HG03575 (cell line): Measurements from ENCODE around the gene CMTM5.
"Not testable (repeated sequence)": the region's sequence is repeated elsewhere in the genome, so short reads cannot be mapped to it uniquely, and the experiment has no call there.

Source experiments
- ATAC-seq: cut with Tn5 transposase; IDR thresholded peaks from one replicate; pipeline ENCODE4 v1.9.1; 2021; ENCODE audit not compliant: unreplicated experiment, insufficient number of reproducible peaks, low FRiP score; ENCODE audit errors: extremely low read depth

CMTM5 gene

DNA sequence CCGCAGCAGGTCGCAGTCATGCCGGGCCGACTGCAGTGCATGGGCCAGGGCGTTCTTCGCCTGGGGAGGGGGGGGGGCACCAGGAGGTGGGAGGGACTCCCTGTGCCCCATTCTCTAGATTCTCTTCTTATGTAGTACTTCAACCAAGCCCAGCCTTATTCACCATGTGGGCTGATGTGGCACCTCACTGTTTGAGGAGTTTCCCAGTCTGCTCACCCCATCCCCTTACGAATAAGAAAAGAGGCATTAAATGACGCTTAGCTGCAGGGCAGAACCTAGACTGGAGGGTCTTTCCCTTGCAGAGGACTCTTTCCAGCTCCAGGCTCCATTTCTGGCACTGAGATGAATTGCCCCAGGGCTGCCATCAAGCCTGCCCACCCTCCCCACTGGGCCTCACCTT, 12.2 kb downstream of the CMTM5 start:
- no peak for ATAC-seq

- ATAC-seq: no peak
Observed at GRCh38 chr14:23389396-23389795, 12.6 kb downstream of the CMTM5 start.

DNA sequence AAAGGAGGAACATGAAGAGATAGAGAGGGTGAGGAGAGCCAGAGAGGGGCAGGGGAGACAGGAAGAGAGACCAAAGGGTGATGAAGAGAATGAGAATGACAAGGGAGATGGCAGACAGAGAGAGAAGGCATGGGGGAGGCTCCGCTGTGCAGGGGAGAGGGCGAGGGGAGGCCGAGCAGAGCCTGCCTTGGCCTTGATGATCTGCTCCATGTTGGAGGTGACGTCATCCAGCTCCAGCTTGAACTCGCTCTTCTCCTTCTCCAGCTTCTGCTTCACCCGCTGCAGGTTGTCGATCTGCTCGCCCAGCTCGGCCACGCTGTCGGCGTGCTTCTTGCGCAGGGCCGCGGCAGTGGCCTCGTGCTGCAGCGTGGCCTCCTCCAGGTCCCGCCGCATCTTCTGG, 13.0 kb downstream of the CMTM5 start:
- not testable (repeated sequence) for ATAC-seq

- no peak for ATAC-seq
Observed at GRCh38 chr14:23392613-23393012, 15.8 kb downstream of the CMTM5 start.

DNA sequence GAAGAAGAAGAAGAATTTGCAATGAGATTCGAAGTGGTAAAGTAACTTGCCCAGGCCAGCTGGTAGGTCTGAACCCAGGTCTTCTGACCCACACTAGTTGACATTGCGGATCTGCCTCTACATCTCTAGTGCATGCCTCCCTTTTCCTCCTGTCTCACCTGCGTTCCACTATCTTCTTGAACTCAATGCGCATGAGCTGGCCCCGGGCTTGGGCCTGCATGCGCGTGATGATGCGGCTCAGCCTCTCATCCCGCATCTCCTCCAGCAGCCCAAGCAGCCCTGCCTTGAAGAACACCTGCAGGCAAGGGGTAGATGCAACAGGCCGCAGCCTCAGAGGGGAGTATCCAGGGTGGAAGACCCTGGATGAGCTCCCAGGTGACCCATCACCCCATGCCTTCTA, 19.3 kb downstream of the CMTM5 start:
- ATAC-seq: no peak

- ATAC-seq: no peak
Observed at GRCh38 chr14:23396781-23397407, 20.0 kb downstream of the CMTM5 start.

DNA sequence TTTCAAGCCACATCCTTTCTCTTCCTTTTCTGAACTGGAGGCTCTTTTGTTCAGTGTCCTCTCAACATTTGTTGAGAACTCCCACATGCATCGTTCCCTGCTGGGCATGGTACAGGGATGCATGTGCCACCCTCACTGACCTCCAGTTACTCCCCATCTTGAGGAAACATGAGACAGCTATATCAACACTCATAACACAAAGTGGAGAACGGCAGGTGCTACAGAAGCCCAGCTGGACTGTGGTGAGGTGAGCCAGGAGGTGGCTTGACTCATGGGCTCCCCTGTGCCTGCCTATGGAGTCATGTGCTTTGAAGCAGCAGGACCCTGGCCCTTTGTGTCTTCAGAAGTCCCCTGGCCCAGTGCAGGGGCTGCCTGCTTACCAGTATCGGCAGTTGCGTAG, 21.5 kb downstream of the CMTM5 start:
- no peak for ATAC-seq

GRCh38 chr14:23399136-23399535, 22.3 kb downstream of the CMTM5 start:
- ATAC-seq: no peak

GRCh38 chr14:23399591-23399990, 22.7 kb downstream of the CMTM5 start:
- no peak for ATAC-seq

- not testable (repeated sequence) for ATAC-seq
Observed at GRCh38 chr14:23400496-23401149, 23.8 kb downstream of the CMTM5 start.

DNA sequence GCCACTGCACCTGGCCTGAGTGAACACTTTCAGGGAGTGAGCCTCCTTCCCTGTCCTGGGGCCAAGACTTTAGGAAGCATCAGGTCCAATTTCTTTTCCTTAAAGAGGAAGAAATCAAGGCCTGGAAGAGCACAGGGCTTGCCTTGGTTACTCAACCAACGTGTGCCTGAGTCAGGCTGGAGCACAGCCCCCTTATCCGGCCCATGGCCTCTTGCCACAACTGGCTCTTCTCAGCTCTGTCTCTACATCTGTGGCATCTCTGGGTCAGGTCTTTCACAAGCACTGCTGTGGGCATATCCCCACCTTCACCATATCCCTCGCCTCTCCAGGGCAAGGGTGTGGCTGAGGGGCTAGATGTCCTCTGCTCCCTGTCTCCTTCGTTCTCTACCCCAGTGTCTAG, 24.4 kb downstream of the CMTM5 start:
- ATAC-seq: no peak

GRCh38 chr14:23402296-23403138, 25.7 kb downstream of the CMTM5 start:
- ATAC-seq: no peak

DNA sequence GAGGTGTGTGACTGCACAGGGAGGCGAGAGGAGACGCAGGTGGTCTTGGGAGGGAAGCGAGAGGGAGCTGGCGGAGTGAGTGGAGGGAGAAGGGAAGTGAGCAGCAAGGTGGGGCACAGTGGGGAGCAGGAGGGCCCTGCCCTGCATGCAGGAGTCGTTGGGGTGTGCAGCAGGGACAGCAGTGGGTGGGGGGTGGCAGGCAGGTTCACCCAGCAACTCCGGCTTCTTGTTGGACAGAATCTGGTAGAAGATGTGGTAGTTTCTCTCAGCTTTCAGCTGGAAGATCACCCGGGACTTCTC, 26.2 kb downstream of the CMTM5 start:
- ATAC-seq: no peak

DNA sequence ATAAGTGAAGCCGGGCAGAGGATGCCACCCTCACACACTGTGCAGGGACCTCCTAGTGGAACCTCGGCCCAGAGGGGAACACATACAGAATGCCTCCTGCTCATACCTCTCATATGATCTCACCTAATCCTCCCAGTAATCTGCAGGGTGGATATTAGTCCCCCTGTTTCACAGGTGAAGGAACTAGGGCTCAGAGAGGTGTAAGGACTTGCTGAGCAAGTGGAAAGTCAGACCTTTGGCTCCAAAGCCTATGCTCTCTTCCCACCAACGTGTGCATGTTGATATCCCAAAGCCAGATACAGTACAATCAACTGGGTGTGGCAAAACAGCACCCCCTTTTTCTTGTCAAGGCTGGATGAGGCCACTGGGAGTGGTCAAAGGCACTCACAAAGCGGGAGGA, 27.1 kb downstream of the CMTM5 start:
- no peak for ATAC-seq

DNA sequence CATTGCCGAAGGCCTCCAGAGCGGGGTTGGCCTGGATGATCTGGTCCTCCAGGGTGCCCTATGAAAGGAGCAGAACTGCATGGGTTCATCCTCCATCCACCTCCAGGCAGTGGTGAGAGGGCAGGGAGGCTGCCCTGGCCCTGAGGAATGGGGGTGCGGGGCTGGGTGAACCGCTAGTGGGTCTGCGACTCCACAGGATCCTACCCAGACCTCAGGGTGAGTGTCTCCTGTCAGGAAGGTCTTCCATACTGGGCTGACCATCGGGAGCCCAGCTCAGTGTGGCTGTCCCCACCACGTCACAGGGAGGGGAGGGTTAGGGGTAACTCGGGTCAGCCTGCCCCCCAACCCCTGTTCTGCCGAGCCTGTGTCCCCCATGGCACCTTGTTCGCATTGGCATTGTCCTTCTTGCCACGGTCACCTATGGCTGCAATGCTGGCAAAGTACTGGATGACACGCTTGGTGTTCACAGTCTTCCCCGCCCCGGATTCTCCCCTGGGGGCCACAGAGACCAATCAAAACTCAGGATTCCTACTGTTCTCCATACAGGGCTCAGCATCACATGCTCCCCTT, 27.6 kb downstream of the CMTM5 start:
- no peak for ATAC-seq

- ATAC-seq: no peak
Observed at GRCh38 chr14:23405096-23405495, 28.2 kb downstream of the CMTM5 start.

DNA sequence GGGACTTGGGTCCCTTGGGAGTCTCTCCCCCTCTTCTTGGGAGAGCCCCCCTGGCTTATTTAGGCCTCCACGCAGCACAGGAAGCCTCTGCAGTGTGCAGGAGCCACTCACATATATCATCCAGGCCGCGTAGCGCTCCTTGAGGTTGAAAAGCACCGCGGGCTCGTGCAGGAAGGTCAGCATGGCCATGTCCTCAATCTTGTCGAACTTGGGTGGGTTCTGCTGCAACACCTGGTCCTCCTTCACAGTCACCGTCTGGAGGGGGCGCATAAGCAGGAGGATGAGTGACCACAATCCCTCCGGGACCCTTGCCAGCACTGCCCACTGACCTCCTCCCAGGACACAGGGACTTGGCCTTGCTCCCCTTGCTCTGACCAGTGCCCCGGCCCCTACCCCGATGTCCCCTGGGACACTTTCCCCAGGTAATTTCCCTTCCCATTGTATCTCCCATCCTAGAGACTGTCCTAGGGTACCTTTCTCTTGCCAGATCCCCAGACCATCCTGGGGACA, 28.7 kb downstream of the CMTM5 start:
- no peak for ATAC-seq

GRCh38 chr14:23406244-23406643, 29.4 kb downstream of the CMTM5 start:
- no peak for ATAC-seq

- no peak for ATAC-seq
Observed at GRCh38 chr14:23406725-23407355, 30.0 kb downstream of the CMTM5 start.
